DOHH2 (cell line): ENCODE measurements around the gene DPPA2.

Experiments used
- H3F3A ChIP-seq: fragments of 200-600 bp; sonication (generic), shearing (Covaris generic); 2 replicates; pipeline ENCODE4 v1.6.0; 2016; ENCODE audit warnings: antibody characterized with exemption, mild to moderate bottlenecking; ENCODE audit not compliant: control insufficient read depth, insufficient read depth
- H3K27ac ChIP-seq: fragments of 200-600 bp; sonication (generic); 2 replicates; pipeline ENCODE4 v1.5.1; 2014; ENCODE audit warnings: low read depth, mild to moderate bottlenecking, low read length, moderate library complexity
- H3K27me3 ChIP-seq: fragments of 200-600 bp; sonication (generic); 2 replicates; pipeline ENCODE4 v1.6.1; 2014; ENCODE audit warnings: mild to moderate bottlenecking, low read length, mixed read lengths; ENCODE audit not compliant: control insufficient read depth
- H3K36me3 ChIP-seq: fragments of 200-600 bp; sonication (generic); 2 replicates; pipeline ENCODE4 v1.6.1; 2014; ENCODE audit warnings: mild to moderate bottlenecking, low read length, moderate library complexity, mixed read lengths; ENCODE audit not compliant: control insufficient read depth
- H3K4me1 ChIP-seq: fragments of 200-600 bp; sonication (generic); 2 replicates; pipeline ENCODE4 v1.6.1; 2014; ENCODE audit warnings: mild to moderate bottlenecking, low read length, mixed read lengths; ENCODE audit not compliant: control insufficient read depth
- H3K4me2 ChIP-seq: fragments of 200-600 bp; sonication (generic); 2 replicates; pipeline ENCODE4 v1.6.0; 2014; ENCODE audit warnings: mild to moderate bottlenecking, low read length, moderate library complexity
- H3K4me3 ChIP-seq: fragments of 200-600 bp; sonication (generic); 2 replicates; pipeline ENCODE4 v1.5.1; 2014; ENCODE audit warnings: mild to moderate bottlenecking, low read length, mixed read lengths
- H3K79me2 ChIP-seq: fragments of 200-600 bp; sonication (generic); 2 replicates; pipeline ENCODE4 v1.6.1; 2014; ENCODE audit warnings: mild to moderate bottlenecking, low read length, mixed read lengths; ENCODE audit not compliant: control insufficient read depth
- H3K9me2 ChIP-seq: fragments of 200-600 bp; sonication (generic); replicated peaks from 2 replicates; pipeline ENCODE4 v1.6.1; 2014; ENCODE audit warnings: mild to moderate bottlenecking, low read length, mixed read lengths; ENCODE audit not compliant: control insufficient read depth
- H3K9me3 ChIP-seq: fragments of 200-600 bp; sonication (generic); 2 replicates; pipeline ENCODE4 v1.6.1; 2014; ENCODE audit warnings: antibody characterized with exemption, low read length, mixed read lengths; ENCODE audit not compliant: control insufficient read depth, insufficient read depth
- H4K20me1 ChIP-seq: fragments of 200-600 bp; sonication (generic); 2 replicates; pipeline ENCODE4 v1.6.0; 2014; ENCODE audit warnings: low read depth, mild to moderate bottlenecking, antibody characterized with exemption, low read length, moderate library complexity; ENCODE audit not compliant: control insufficient read depth, insufficient read depth
- EZH2phosphoT487 ChIP-seq: fragments of 200-600 bp; sonication (generic); IDR thresholded peaks from 2 replicates; pipeline ENCODE4 v1.6.1; 2017; ENCODE audit warnings: borderline replicate concordance, mild to moderate bottlenecking, antibody characterized with exemption, low read length, moderate library complexity, mixed read lengths
- TF ChIP-seq, protein P1 (sequence below): fragments of 200-600 bp; sonication (generic); IDR thresholded peaks from one replicate; pipeline ENCODE4 v1.5.1; 2014; ENCODE audit warnings: antibody characterized with exemption, mild to moderate bottlenecking, low read depth, low read length; ENCODE audit not compliant: poor library complexity, severe bottlenecking

The DPPA2 gene

DNA sequence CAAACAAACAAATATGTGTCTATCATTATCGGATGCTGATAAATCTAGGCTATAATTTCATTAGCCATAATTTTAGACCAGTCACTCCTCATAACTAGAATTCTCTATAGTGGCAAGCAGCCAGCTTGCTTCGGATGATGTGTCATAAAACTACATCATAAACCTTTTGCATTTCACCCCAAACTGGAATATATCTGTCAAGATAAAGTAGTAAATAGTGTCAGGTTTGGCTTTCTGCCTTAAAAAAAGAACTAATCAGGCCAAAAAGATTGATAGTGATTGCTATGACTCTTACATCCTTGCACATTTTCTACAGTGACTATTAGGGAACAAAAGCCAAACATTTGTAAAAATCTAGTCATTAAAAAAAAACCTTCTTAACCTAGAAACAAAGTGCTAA, 51.0 kb downstream of the DPPA2 start:
- no peaks in the 10 kb centered on the region for H3K4me1 ChIP-seq
- no peak overlapping the region for H3K4me2 ChIP-seq
- no peak for TF ChIP-seq EZH2phosphoT487
- TF ChIP-seq, protein P1, sequence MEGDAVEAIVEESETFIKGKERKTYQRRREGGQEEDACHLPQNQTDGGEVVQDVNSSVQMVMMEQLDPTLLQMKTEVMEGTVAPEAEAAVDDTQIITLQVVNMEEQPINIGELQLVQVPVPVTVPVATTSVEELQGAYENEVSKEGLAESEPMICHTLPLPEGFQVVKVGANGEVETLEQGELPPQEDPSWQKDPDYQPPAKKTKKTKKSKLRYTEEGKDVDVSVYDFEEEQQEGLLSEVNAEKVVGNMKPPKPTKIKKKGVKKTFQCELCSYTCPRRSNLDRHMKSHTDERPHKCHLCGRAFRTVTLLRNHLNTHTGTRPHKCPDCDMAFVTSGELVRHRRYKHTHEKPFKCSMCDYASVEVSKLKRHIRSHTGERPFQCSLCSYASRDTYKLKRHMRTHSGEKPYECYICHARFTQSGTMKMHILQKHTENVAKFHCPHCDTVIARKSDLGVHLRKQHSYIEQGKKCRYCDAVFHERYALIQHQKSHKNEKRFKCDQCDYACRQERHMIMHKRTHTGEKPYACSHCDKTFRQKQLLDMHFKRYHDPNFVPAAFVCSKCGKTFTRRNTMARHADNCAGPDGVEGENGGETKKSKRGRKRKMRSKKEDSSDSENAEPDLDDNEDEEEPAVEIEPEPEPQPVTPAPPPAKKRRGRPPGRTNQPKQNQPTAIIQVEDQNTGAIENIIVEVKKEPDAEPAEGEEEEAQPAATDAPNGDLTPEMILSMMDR = no peak

DNA sequence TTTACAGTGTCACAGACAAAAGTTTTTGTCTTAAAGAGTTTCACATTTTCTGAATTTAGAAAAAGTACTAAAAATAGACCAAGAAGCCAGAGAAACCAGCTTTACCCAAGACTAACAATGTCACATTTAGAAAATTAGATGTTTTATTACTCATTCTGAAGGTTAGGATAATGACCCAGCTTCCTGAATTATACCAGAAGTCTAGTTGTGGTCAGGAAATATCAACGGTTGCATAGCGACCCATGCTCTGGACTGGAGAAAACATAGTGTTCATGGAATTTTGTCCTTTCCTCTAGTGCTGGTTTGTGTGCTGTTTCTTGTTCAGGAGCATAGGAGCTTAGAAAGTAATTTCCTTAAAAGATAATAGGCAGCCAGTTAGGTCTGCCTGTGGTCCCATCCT, 59.0 kb downstream of the DPPA2 start:
- Histone ChIP-seq H3K27me3 (no peaks in the 10 kb centered on the region), H3K9me3 (no peaks in the 10 kb centered on the region), H4K20me1 (no peaks in the 10 kb centered on the region), H3K79me2 (no peaks in the 10 kb centered on the region), H3K4me2 (no peak overlapping the region), H3K27ac (no peak overlapping the region), H3K36me3 (no peaks in the 10 kb centered on the region), H3K4me3 (no peak overlapping the region), H3K9me2 (no peaks in the 10 kb centered on the region), H3F3A (no peaks in the 10 kb centered on the region), H3K4me1 (no peaks in the 10 kb centered on the region)
- TF ChIP-seq, protein P1 = no peak
- TF ChIP-seq EZH2phosphoT487 = no peak

More for the DNA sequence above, 51.0 kb downstream of the DPPA2 start:
- Histone ChIP-seq H3K27me3 (no peaks in the 10 kb centered on the region), H4K20me1 (no peaks in the 10 kb centered on the region), H3F3A (no peaks in the 10 kb centered on the region), H3K79me2 (no peaks in the 10 kb centered on the region), H3K4me3 (no peak overlapping the region), H3K27ac (no peak overlapping the region), H3K36me3 (no peaks in the 10 kb centered on the region), H3K9me3 (no peaks in the 10 kb centered on the region), H3K9me2 (no peaks in the 10 kb centered on the region)

- H3K27ac ChIP-seq = no peak overlapping the region
Measured at GRCh38 chr3:109254770-109255169, 61.5 kb downstream of the DPPA2 start.

DNA sequence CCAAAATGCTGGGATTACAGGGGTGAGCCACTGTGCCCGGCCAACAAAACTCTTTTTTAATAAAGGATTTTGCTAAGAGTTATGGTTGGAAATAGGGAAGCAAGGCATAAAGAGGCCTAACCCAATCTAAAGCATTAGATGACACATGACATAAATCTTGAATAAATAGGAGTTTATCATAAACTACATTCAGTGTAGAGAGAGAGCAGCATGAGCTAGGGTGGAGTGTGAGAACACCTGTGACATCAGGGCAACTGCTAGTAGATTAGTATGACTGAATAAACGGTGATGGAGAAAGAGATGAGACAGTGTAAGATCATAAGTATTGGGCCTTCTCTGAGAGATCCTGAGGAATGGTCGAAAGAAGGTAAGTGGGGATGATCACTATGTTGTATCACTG, 63.7 kb downstream of the DPPA2 start:
- TF ChIP-seq, protein P1 = no peak
- TF ChIP-seq EZH2phosphoT487 = no peak
- H3K4me2 ChIP-seq = no peak overlapping the region
- no peaks in the 10 kb centered on the region for H3K9me3 ChIP-seq
- no peaks in the 10 kb centered on the region for H3K36me3 ChIP-seq
- no peaks in the 10 kb centered on the region for H3K4me1 ChIP-seq
- H3K27ac ChIP-seq = no peak overlapping the region
- no peaks in the 10 kb centered on the region for H3K27me3 ChIP-seq
- H3K9me2 ChIP-seq = no peaks in the 10 kb centered on the region
- no peaks in the 10 kb centered on the region for H4K20me1 ChIP-seq
- no peaks in the 10 kb centered on the region for H3F3A ChIP-seq
- H3K4me3 ChIP-seq = no peak overlapping the region
- no peaks in the 10 kb centered on the region for H3K79me2 ChIP-seq

More at GRCh38 chr3:109254770-109255169, 61.5 kb downstream of the DPPA2 start:
- Histone ChIP-seq H4K20me1 (no peaks in the 10 kb centered on the region), H3K36me3 (no peaks in the 10 kb centered on the region), H3K4me1 (no peaks in the 10 kb centered on the region), H3K9me3 (no peaks in the 10 kb centered on the region), H3K4me3 (no peak overlapping the region), H3K79me2 (no peaks in the 10 kb centered on the region), H3F3A (no peaks in the 10 kb centered on the region), H3K9me2 (no peaks in the 10 kb centered on the region), H3K27me3 (no peaks in the 10 kb centered on the region), H3K4me2 (no peak overlapping the region)
- TF ChIP-seq EZH2phosphoT487 = no peak
